Activated CD8-positive, alpha-beta T cell treated with anti-CD3 and anti-CD28 coated beads for 36 hours (primary cell): ENCODE data around the gene NFIA. TPM values are rescaled to one million over a fixed set of nuclear protein-coding genes. Genes with fewer than 3 reads are reported as not detected.

ENCODE experiments used
- ATAC-seq: fragments of 200-7000 bp; cut with Tn5 transposase; one replicate; pipeline ENCODE4 v1.10.0; 2021; ENCODE audit warnings: mild to moderate bottlenecking, moderate library complexity
- CTCF ChIA-PET: fragments of 350-600 bp; sonication (Branson Sonifier 250); formaldehyde crosslinking; loops from one replicate; lab custom pipeline; 2021; ENCODE audit warnings: antibody characterized with exemption; lab: Charles Lee
- POLR2A ChIA-PET: fragments of 350-600 bp; sonication (Branson Sonifier 250); formaldehyde crosslinking; loops from one replicate; lab custom pipeline; 2021; ENCODE audit warnings: antibody characterized with exemption; lab: Charles Lee
- DNase-seq: peaks from one replicate; pipeline ENCODE4 v3.0.0-alpha.2; 2020
- H3K27ac Mint-ChIP-seq: one replicate; pipeline ENCODE4 v1.8.0; 2021; ENCODE audit warnings: mild to moderate bottlenecking, mixed read lengths
- H3K27me3 Mint-ChIP-seq: one replicate; pipeline ENCODE4 v1.8.0; 2021; ENCODE audit warnings: mixed read lengths
- H3K36me3 Mint-ChIP-seq: one replicate; pipeline ENCODE4 v1.8.0; 2021; ENCODE audit warnings: low read depth, mixed read lengths
- H3K4me1 Mint-ChIP-seq: one replicate; pipeline ENCODE4 v1.8.0; 2021; ENCODE audit warnings: low read depth, mixed read lengths
- H3K4me3 Mint-ChIP-seq: one replicate; pipeline ENCODE4 v1.8.0; 2021; ENCODE audit warnings: mild to moderate bottlenecking, moderate library complexity, mixed read lengths
- H3K9me3 Mint-ChIP-seq: one replicate; pipeline ENCODE4 v1.8.0; 2021; ENCODE audit warnings: mixed read lengths
- intact Hi-C: fragments of 100-400 bp; cut with micrococcal nuclease; formaldehyde crosslinking; loops from one replicate; pipeline ENCODE4 v1.10.0; 2022
- total RNA-seq, 2 experiments: library from RNA; stranded (reverse); gene quantifications; one replicate each; pipeline ENCODE4 v1.2.3, GENCODE V29; 2021
- TF ChIP-seq, protein P1 (sequence below): fragments of 200-600 bp; IDR thresholded peaks from one replicate; pipeline ENCODE4 v1.8.0; 2022; ENCODE audit warnings: antibody characterized with exemption, mild to moderate bottlenecking

NFIA gene
- total RNA-seq, 2 experiments from 2014 or later: 1.9 to 2.4 TPM

DNA sequence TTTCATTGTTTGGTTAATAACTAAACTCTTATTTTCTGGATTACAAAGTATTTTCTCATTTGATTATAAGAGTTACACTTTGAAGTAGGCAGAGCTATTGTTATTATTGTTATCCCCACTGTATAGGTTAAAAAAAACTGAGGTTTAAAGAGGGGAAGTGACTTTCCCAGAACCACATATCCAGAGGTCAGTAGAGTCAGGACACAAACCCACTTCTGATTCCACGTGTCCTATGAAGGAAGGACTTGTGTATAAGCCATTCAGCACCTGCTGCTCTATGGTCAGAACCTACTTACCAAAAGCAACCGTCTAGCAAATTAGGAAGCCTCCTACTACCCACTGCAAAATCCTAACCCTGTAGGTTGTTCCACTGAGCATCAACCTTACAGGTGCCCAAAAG, 351.3 kb downstream of the NFIA start:
- Mint-ChIP-seq H3K9me3 (no peaks in the 10 kb centered on the region), H3K4me3 (no peak overlapping the region), H3K27me3 (no peaks in the 10 kb centered on the region), H3K4me1 (no peaks in the 10 kb centered on the region), H3K36me3 (no peaks in the 10 kb centered on the region), H3K27ac (no peak overlapping the region)
- ChIA-PET POLR2A (no interaction called here), CTCF (interaction anchor here (1.0 kb wide), 1 partner anchor 238 kb away, joined by 3 read pairs; no protein-coding TSS in a partner anchor)
- intact Hi-C loops: no loop called here
- TF ChIP-seq, protein P1, sequence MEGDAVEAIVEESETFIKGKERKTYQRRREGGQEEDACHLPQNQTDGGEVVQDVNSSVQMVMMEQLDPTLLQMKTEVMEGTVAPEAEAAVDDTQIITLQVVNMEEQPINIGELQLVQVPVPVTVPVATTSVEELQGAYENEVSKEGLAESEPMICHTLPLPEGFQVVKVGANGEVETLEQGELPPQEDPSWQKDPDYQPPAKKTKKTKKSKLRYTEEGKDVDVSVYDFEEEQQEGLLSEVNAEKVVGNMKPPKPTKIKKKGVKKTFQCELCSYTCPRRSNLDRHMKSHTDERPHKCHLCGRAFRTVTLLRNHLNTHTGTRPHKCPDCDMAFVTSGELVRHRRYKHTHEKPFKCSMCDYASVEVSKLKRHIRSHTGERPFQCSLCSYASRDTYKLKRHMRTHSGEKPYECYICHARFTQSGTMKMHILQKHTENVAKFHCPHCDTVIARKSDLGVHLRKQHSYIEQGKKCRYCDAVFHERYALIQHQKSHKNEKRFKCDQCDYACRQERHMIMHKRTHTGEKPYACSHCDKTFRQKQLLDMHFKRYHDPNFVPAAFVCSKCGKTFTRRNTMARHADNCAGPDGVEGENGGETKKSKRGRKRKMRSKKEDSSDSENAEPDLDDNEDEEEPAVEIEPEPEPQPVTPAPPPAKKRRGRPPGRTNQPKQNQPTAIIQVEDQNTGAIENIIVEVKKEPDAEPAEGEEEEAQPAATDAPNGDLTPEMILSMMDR: no peak
- no peak for DNase-seq
- no peak for ATAC-seq

DNA sequence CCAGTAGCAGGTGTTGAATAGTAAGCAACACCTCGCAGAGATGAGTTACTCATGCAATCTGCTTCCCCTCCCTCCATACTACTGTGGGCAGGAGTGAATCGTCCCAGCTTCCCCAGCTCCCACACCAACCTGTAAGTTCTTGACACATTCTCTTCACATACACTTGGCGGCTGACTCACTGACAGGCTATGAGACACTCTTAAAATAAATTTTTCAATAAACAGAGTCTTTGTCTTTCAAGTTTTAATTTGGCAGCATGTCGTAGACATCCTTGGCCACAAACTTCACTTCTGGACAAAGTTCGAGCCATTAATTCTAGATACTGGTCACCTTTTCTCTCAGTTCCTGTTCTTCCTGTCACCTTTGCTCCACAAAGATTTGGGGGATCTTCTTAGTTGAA, 351.9 kb downstream of the NFIA start:
- no peaks in the 10 kb centered on the region for H3K36me3 Mint-ChIP-seq
- TF ChIP-seq, protein P1: no peak
- no peaks in the 10 kb centered on the region for H3K4me1 Mint-ChIP-seq
- H3K27me3 Mint-ChIP-seq: no peaks in the 10 kb centered on the region
- H3K4me3 Mint-ChIP-seq: no peak overlapping the region
- no peak overlapping the region for H3K27ac Mint-ChIP-seq
- intact Hi-C loops: no loop called here
- ATAC-seq (no peak), DNase-seq (no peak)
- CTCF ChIA-PET: interaction anchor here (1.0 kb wide), 1 partner anchor 238 kb away, joined by 3 read pairs; no protein-coding TSS in a partner anchor
- POLR2A ChIA-PET: no interaction called here
- no peaks in the 10 kb centered on the region for H3K9me3 Mint-ChIP-seq

DNA sequence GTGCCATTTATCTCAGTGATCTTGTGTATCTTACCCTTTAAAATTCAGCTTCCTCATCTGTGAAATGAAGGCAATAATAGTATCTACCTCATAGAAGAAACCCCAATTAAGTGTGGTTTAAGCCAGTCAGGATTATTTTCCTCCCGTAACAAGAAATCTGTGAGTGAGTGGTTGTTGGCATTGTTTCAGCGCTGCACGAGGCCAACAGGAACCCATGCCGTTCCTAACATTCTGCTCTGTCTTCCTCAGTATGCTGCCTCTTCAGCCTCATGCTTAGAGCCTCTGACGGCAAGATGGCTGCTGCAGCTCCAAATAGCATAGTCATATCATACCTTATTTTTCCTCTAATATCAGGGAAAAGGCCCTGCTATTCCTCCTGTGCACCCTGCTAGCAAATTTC, 352.9 kb downstream of the NFIA start:
- Mint-ChIP-seq H3K4me1 (no peaks in the 10 kb centered on the region), H3K27ac (no peak overlapping the region)
- intact Hi-C loops: no loop called here

DNA sequence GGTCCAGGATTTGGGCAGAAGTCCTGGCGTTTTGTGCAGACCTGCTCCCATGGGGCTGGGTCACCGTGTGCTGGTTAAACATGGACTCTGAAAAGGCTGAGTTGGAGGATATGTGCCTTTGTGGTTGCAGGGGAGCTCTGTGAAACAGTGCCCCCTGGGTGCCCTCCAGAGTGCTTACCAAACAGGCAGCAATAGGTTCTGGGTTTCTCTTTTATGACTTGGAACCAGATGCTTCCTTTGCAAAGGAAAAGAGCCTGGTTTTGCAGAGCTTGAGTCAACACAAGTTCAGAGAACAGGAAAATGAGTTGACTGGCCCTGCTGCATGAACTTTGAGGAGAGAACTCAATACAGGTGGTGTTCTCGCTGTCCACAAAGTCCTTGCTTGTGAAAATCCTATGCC, 353.7 kb downstream of the NFIA start:
- ChIA-PET CTCF (no interaction called here), POLR2A (no interaction called here)
- DNase-seq (peak; percentile 28), ATAC-seq (no peak)
- Mint-ChIP-seq H3K27ac (no peak overlapping the region), H3K9me3 (no peaks in the 10 kb centered on the region), H3K4me3 (no peak overlapping the region), H3K4me1 (no peaks in the 10 kb centered on the region), H3K27me3 (no peaks in the 10 kb centered on the region), H3K36me3 (no peaks in the 10 kb centered on the region)
- intact Hi-C loops: no loop called here
- TF ChIP-seq, protein P1: no peak

More for the DNA sequence above, 352.9 kb downstream of the NFIA start:
- Mint-ChIP-seq H3K36me3 (no peaks in the 10 kb centered on the region), H3K9me3 (no peaks in the 10 kb centered on the region), H3K4me3 (no peak overlapping the region), H3K27me3 (no peaks in the 10 kb centered on the region)
- TF ChIP-seq, protein P1: no peak
- ATAC-seq (no peak), DNase-seq (no peak)
- POLR2A ChIA-PET: no interaction called here
- CTCF ChIA-PET: interaction anchor here (1.0 kb wide), 1 partner anchor 17 kb away, joined by 3 read pairs; no protein-coding TSS in a partner anchor

DNA sequence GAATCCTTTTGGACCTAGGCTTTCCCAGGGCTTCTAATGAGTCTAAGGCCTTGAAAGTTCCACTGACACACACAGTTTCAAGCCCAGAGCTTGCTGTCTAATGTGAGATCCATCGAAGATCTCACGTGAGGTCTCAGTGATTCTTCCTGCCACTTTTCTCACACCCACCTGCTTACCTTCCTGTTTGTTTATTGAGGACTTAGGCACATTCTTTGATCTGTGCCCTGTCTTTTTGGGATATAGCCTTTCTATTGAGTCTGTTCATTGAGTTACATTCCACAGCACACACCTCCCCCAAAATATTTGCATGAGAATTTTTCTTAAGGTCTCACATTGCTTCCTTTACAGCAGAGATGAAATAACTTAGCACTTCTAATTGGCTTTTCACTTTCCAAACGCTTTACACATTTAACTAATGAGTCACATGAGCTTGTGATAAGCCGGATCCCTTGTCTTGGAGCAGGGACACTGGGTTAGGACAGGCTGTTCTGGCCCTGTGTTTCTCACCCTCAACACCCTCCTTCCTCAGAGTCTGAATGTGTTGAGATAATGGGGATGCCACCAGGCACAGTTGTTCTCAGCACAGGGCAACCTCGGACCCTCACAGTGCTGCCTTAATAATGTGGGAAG, 354.2 kb downstream of the NFIA start:
- ChIA-PET POLR2A (interaction anchor here (0.6 kb wide), 1 partner anchor 1276 kb away, joined by 3 read pairs; no protein-coding TSS in a partner anchor), CTCF (no interaction called here)
- intact Hi-C loops: no loop called here
- Mint-ChIP-seq H3K4me1 (no peaks in the 10 kb centered on the region), H3K27me3 (no peaks in the 10 kb centered on the region), H3K27ac (no peak overlapping the region), H3K4me3 (no peak overlapping the region), H3K36me3 (no peaks in the 10 kb centered on the region), H3K9me3 (no peaks in the 10 kb centered on the region)
- DNase-seq (no peak), ATAC-seq (no peak)
- TF ChIP-seq, protein P1: no peak
